Activated CD4-positive, CD25-positive, alpha-beta regulatory T cell treated with anti-CD3 and anti-CD28 coated beads, Interleukin-2, amount 50 U/mL, for 72 hours (primary cell): Measurements from ENCODE around the gene TRAPPC14.
A peak's percentile ranks its signal among the peaks of the same experiment; 100 is the strongest.
"Not testable (repeated sequence)": the region's sequence is repeated elsewhere in the genome, so short reads cannot be mapped to it uniquely, and the experiment has no call there.

Source experiments
- DNase-seq: peaks from one replicate; pipeline ENCODE4 v3.0.0; 2021

The TRAPPC14 gene

GRCh38 chr7:100158229-100159098 lies at the start of gene TRAPPC14:
Gene TRAPPC14, minus strand, starts transcription at chr7:100158723. Its CDS starts 224 bp downstream, at chr7:100158499.
- DNase-seq: peak; percentile 94

GRCh38 chr7:100204454-100204853 lies 45.9 kb upstream of the TRAPPC14 start:
- DNase-seq: no peak

GRCh38 chr7:100200693-100201092 lies 42.2 kb upstream of the TRAPPC14 start:
- DNase-seq: no peak

GRCh38 chr7:100198266-100198665 lies 39.7 kb upstream of the TRAPPC14 start:
- no peak for DNase-seq

- DNase-seq: not testable (repeated sequence)
Measured at GRCh38 chr7:100195901-100196322, 37.4 kb upstream of the TRAPPC14 start.

GRCh38 chr7:100195222-100195621 lies 36.7 kb upstream of the TRAPPC14 start:
- no peak for DNase-seq

- DNase-seq: no peak
Measured at GRCh38 chr7:100192969-100193368, 34.4 kb upstream of the TRAPPC14 start.

- DNase-seq: not testable (repeated sequence)
Measured at GRCh38 chr7:100192281-100192862, 33.8 kb upstream of the TRAPPC14 start.

- no peak for DNase-seq
Measured at GRCh38 chr7:100191775-100192174, 33.3 kb upstream of the TRAPPC14 start.

- no peak for DNase-seq
Measured at GRCh38 chr7:100190048-100190711, 31.7 kb upstream of the TRAPPC14 start.

- DNase-seq: no peak
Measured at GRCh38 chr7:100189061-100189460, 30.5 kb upstream of the TRAPPC14 start.

GRCh38 chr7:100185726-100186125 lies 27.2 kb upstream of the TRAPPC14 start:
- DNase-seq: no peak

GRCh38 chr7:100183090-100183489 lies 24.6 kb upstream of the TRAPPC14 start:
- not testable (repeated sequence) for DNase-seq

GRCh38 chr7:100182616-100183015 lies 24.1 kb upstream of the TRAPPC14 start:
- not testable (repeated sequence) for DNase-seq

GRCh38 chr7:100180084-100180483 lies 21.6 kb upstream of the TRAPPC14 start:
- DNase-seq: not testable (repeated sequence)

- peak; percentile 99 for DNase-seq
Measured at GRCh38 chr7:100177045-100178001, 18.8 kb upstream of the TRAPPC14 start, which contains the start of the genes GPC2 and STAG3. Gene GPC2, minus strand, starts transcription at chr7:100177381. Its CDS starts 182 bp downstream, at chr7:100177199. Gene STAG3, plus strand, starts transcription at chr7:100177918. Its CDS starts 2,639 bp downstream, at chr7:100180557.

- no peak for DNase-seq
Measured at GRCh38 chr7:100176096-100177044, 17.8 kb upstream of the TRAPPC14 start.

GRCh38 chr7:100175296-100175935 lies 16.9 kb upstream of the TRAPPC14 start:
- DNase-seq: no peak

GRCh38 chr7:100174582-100174981 lies 16.1 kb upstream of the TRAPPC14 start:
- no peak for DNase-seq

- no peak for DNase-seq
Measured at GRCh38 chr7:100173806-100174495, 15.4 kb upstream of the TRAPPC14 start.
